Endothelial cell of umbilical vein (primary cell): Measurements from ENCODE around the gene TEK. TPM values are rescaled to one million over a fixed set of nuclear protein-coding genes. Genes with fewer than 3 reads are reported as not detected.

Source experiments
- BruUV-seq: library from RNA; stranded (reverse); fragments of 400-500 nt; replicated peaks from 2 replicates; lab custom pipeline; 2021; lab: Mats Ljungman, UMichigan
- CTCF ChIA-PET: fragments of 300-600, 350-600 bp; sonication (Branson Sonifier 250); formaldehyde crosslinking; loops from one replicate; lab custom pipeline; 2021; ENCODE audit warnings: antibody characterized with exemption, inconsistent platforms; lab: Charles Lee
- POLR2A ChIA-PET: fragments of 300-600, 350-600 bp; sonication (Branson Sonifier 250); formaldehyde crosslinking; loops from one replicate; lab custom pipeline; 2021; ENCODE audit warnings: antibody characterized with exemption, inconsistent platforms; lab: Charles Lee
- DNase-seq: peaks from one replicate; pipeline ENCODE4 v3.0.0-alpha.2; 2011; ENCODE audit warnings: low read depth, low spot score
- FAIRE-seq: peaks from 2 replicates; lab custom pipeline; 2011; peaks lifted over from hg19 to GRCh38; lab: Jason Lieb, UNC
- H2AFZ ChIP-seq: 2 replicates; pipeline ENCODE4 v1.6.0; 2012; ENCODE audit warnings: low read depth, low read length, control low read depth, inconsistent platforms
- H3K27ac ChIP-seq: 2 replicates; pipeline ENCODE4 v1.5.1; 2011; ENCODE audit warnings: low read depth, mild to moderate bottlenecking, control low read depth, low read length, moderate library complexity; ENCODE audit not compliant: insufficient read depth
- H3K27me3 ChIP-seq, 2 experiments: 2 replicates each; pipeline versions ENCODE4 v1.6.0 to v1.6.1; 2011; ENCODE audit warnings: low read length in 2 of 2, mixed read lengths in 1 of 2; ENCODE audit not compliant: control insufficient read depth in 2 of 2, insufficient read depth in 2 of 2
- H3K36me3 ChIP-seq, 2 experiments: 2 replicates in 1 of 2; 3 replicates in 1 of 2; pipeline ENCODE4 v1.5.1; 2011; ENCODE audit warnings: low read length in 2 of 2, mild to moderate bottlenecking in 1 of 2, moderate library complexity in 1 of 2; ENCODE audit not compliant: control insufficient read depth in 2 of 2, insufficient read depth in 2 of 2; ENCODE audit errors: extremely low read depth in 1 of 2
- H3K4me1 ChIP-seq: 3 replicates; pipeline ENCODE4 v1.5.1; 2011; ENCODE audit warnings: mild to moderate bottlenecking, low read length; ENCODE audit not compliant: control insufficient read depth, insufficient read depth; ENCODE audit errors: extremely low read depth
- H3K4me2 ChIP-seq: 2 replicates; pipeline ENCODE4 v1.6.1; 2011; ENCODE audit warnings: low read length, control low read depth, mixed read lengths; ENCODE audit not compliant: insufficient read depth
- H3K4me3 ChIP-seq, 3 experiments: fragments of 200-600 bp in 1 of 3; sonication (generic), shearing (Covaris generic) in 1 of 3; replicated peaks in 1 of 3; 2 replicates each; pipeline ENCODE4 v1.5.1; 2011 to 2016; ENCODE audit warnings: control low read depth in 3 of 3, low read length in 3 of 3, mild to moderate bottlenecking in 2 of 3, inconsistent platforms in 1 of 3, low read depth in 1 of 3, moderate library complexity in 1 of 3; ENCODE audit not compliant: insufficient read depth in 1 of 3
- H3K79me2 ChIP-seq: 2 replicates; pipeline ENCODE4 v1.6.0; 2012; ENCODE audit warnings: low read length, inconsistent platforms; ENCODE audit not compliant: control insufficient read depth, insufficient read depth
- H3K9ac ChIP-seq: replicated peaks from 2 replicates; pipeline ENCODE3; 2011; ENCODE audit warnings: low read length, control low read depth; ENCODE audit not compliant: insufficient read depth; ENCODE audit errors: extremely low read depth
- H3K9me1 ChIP-seq: replicated peaks from 3 replicates; pipeline ENCODE4 v1.6.0; 2011; ENCODE audit warnings: mild to moderate bottlenecking, low read length; ENCODE audit not compliant: control insufficient read depth, insufficient read depth; ENCODE audit errors: extremely low read depth
- H3K9me3 ChIP-seq: replicated peaks from 2 replicates; pipeline ENCODE4 v1.5.1; 2012; ENCODE audit warnings: low read length, inconsistent platforms; ENCODE audit not compliant: control insufficient read depth, insufficient read depth
- H4K20me1 ChIP-seq: replicated peaks from 2 replicates; pipeline ENCODE3; 2011; ENCODE audit warnings: mild to moderate bottlenecking, low read length; ENCODE audit not compliant: control insufficient read depth, insufficient read depth; ENCODE audit errors: extremely low read depth
- EZH2 ChIP-seq: IDR thresholded peaks from 2 replicates; pipeline ENCODE4 v1.6.1; 2012; ENCODE audit warnings: borderline replicate concordance, low read depth, mild to moderate bottlenecking, moderate library complexity, low read length, inconsistent platforms; ENCODE audit not compliant: severe bottlenecking
- GATA2 ChIP-seq: IDR thresholded peaks from 2 replicates; pipeline ENCODE4 v1.7.0; 2011; ENCODE audit warnings: low read depth, mild to moderate bottlenecking, moderate library complexity, mixed read lengths, low read length; ENCODE audit not compliant: insufficient read length, insufficient read depth
- JUN ChIP-seq: IDR thresholded peaks from 2 replicates; pipeline ENCODE4 v1.6.1; 2011; ENCODE audit warnings: borderline replicate concordance, low read depth; ENCODE audit not compliant: insufficient read length, insufficient read depth
- POLR2AphosphoS5 ChIP-seq: IDR thresholded peaks from 2 replicates; pipeline ENCODE4 v1.6.1; 2012; ENCODE audit warnings: low read depth, mild to moderate bottlenecking, control low read depth, low read length, moderate library complexity; ENCODE audit not compliant: insufficient read depth
- dilution Hi-C: fragments of 300-500 bp; cut with MboI; formaldehyde crosslinking; loops from one replicate; pipeline ENCODE4 v1.15.0; 2019; ENCODE audit warnings: low sequenced_read_pairs; ENCODE audit not compliant: extremely low pct_ligation_motif_present
- intact Hi-C: fragments of 100-400 bp; cut with micrococcal nuclease; formaldehyde crosslinking; loops from one replicate; pipeline ENCODE4 v1.10.0; 2022
- polyA plus RNA-seq, 4 experiments: library from polyadenylated mRNA; depleted of rRNA in 3 of 4; stranded (reverse) in 3 of 4; unstranded in 1 of 4; fragments of >200 nt; gene quantifications; 2 replicates each; pipeline versions ENCODE4 v1.2.1 to v1.2.3, GENCODE V29; 2011 to 2012; ENCODE audit warnings: missing spikeins in 1 of 4
- total RNA-seq: library from RNA; stranded (reverse); gene quantifications from 2 replicates; pipeline ENCODE4 v1.2.3, GENCODE V29; 2021
- TF ChIP-seq, protein P1 (sequence below): IDR thresholded peaks from 2 replicates; pipeline ENCODE4 v1.6.1; 2011; ENCODE audit not compliant: insufficient read depth, insufficient read length

Gene TEK
- total and polyA plus RNA-seq, 2 donors (not counting 3 experiments of a cell fraction or from before 2014, with no cell fraction given) = 26.9 to 44.1 TPM

GRCh38 chr9:27182421-27182820 lies 73.4 kb downstream of the TEK start:
- Histone ChIP-seq H3K79me2 (no peaks in the 10 kb centered on the region), H3K4me3 (no peak overlapping the region), H3K27ac (peak overlapping the region; percentile 32), H3K27me3 (no peaks in the 10 kb centered on the region), H3K4me1 (peaks cover 43% of the 10 kb centered on the region), H3K4me2 (peak overlapping the region; percentile 49), H3K9ac (peak overlapping the region; percentile 37), H3K36me3 (peaks cover 3 to 7% of the 10 kb centered on the region in 2 experiments), H2AFZ (no peak overlapping the region), H4K20me1 (no peaks in the 10 kb centered on the region), H3K9me1 (no peaks in the 10 kb centered on the region), H3K9me3 (no peaks in the 10 kb centered on the region)
- BruUV-seq = no TSS peak
- TF ChIP-seq POLR2AphosphoS5 (no peak), GATA2 (no peak)
- FAIRE-seq (no peak), DNase-seq (peak; percentile 49)
- intact Hi-C loops = no loop called here
- ChIA-PET POLR2A (no interaction called here), CTCF (interaction anchor here (0.8 to 1.5 kb wide), 3 partner anchors 9 to 149 kb away, joined by 4 to 7 read pairs (median 5); no protein-coding TSS in a partner anchor)
- dilution Hi-C loops = no loop called here

DNA sequence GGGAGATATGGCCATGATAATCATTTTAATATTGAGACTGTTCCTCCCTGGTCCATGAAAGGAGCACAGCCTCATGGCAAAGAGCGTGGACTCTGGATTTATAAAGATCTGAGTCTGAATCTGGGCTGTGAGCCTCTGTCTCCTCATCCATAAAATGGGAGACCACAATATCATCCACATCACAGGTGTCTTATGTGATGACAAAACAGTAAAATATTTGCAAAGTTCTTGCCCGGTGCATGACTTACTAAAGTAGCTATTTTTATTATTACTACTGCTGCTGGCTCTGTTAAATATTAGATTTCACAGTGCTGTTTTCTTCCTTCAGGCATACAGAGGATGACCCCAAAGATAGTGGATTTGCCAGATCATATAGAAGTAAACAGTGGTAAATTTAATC lies 74.1 kb downstream of the TEK start:
- CTCF ChIA-PET = no interaction called here
- no TSS peak for BruUV-seq

More for the DNA sequence above, 74.1 kb downstream of the TEK start:
- Histone ChIP-seq H3K27me3 (no peaks in the 10 kb centered on the region), H3K9me1 (no peaks in the 10 kb centered on the region), H3K4me3 (no peak overlapping the region), H4K20me1 (no peaks in the 10 kb centered on the region), H3K9me3 (no peaks in the 10 kb centered on the region), H2AFZ (no peak overlapping the region), H3K36me3 (peaks cover 3 to 7% of the 10 kb centered on the region in 2 experiments), H3K79me2 (no peaks in the 10 kb centered on the region), H3K27ac (no peak overlapping the region), H3K9ac (no peak overlapping the region), H3K4me2 (no peak overlapping the region), H3K4me1 (peaks cover 43% of the 10 kb centered on the region)
- DNase-seq (no peak), FAIRE-seq (no peak)
- dilution Hi-C loops (no loop called here), intact Hi-C loops (no loop called here)
- POLR2A ChIA-PET = no interaction called here
- no peak for TF ChIP-seq EZH2
- TF ChIP-seq, protein P1, sequence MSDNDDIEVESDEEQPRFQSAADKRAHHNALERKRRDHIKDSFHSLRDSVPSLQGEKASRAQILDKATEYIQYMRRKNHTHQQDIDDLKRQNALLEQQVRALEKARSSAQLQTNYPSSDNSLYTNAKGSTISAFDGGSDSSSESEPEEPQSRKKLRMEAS = no peak
- no peak for TF ChIP-seq JUN
